Measurements from ENCODE around the gene ASIC1.
"Not testable (repeated sequence)": the region's sequence is repeated elsewhere in the genome, so short reads cannot be mapped to it uniquely, and the experiment has no call there.

GRCh38 chr12:50084409-50084774, 27.0 kb downstream of the ASIC1 start:
- TF ChIP-seq POLR2A, POLR2AphosphoS5 (IDR thresholded peaks at IDR 0.05; ENCODE audit: low read depth, low read length): not testable (repeated sequence)

Measured in GM12892 (cell line).